ENCODE measurements around the gene AHCYL2. TPM values are rescaled to one million over a fixed set of nuclear protein-coding genes. Genes with fewer than 3 reads are reported as not detected.

The AHCYL2 gene
- total RNA-seq, 2 donors from 2014 or later = 262 to 397 TPM

GRCh38 chr7:129283936-129284335, 59.1 kb downstream of the AHCYL2 start:
- TF ChIP-seq CTCF (IDR thresholded peaks at IDR 0.05) = no peak

GRCh38 chr7:129285111-129285510, 60.3 kb downstream of the AHCYL2 start:
- DNase-seq = no peak
- no peaks in the 10 kb centered on the region for H3K4me1 ChIP-seq
- H3K27me3 ChIP-seq = no peaks in the 10 kb centered on the region
- no peak overlapping the region for H3K9ac ChIP-seq (ENCODE audit: low read depth in 2 of 2, low read length in 2 of 2)
- H3K27ac ChIP-seq = no peak overlapping the region
- TF ChIP-seq CTCF (IDR thresholded peaks at IDR 0.05) = no peak
- H3K4me3 ChIP-seq = no peak overlapping the region
- no peaks in the 10 kb centered on the region for H3K36me3 ChIP-seq
- intact Hi-C loops (cut with DNase I) = no loop called here
- H3K9me3 ChIP-seq = no peaks in the 10 kb centered on the region

More at GRCh38 chr7:129283936-129284335, 59.1 kb downstream of the AHCYL2 start:
- intact Hi-C loops (cut with DNase I) = no loop called here
- no peak overlapping the region for H3K9ac ChIP-seq (ENCODE audit: low read depth in 2 of 2, low read length in 2 of 2)
- H3K4me1 ChIP-seq = no peaks in the 10 kb centered on the region
- no peak overlapping the region for H3K4me3 ChIP-seq
- no peak overlapping the region for H3K27ac ChIP-seq
- no peaks in the 10 kb centered on the region for H3K36me3 ChIP-seq
- no peaks in the 10 kb centered on the region for H3K27me3 ChIP-seq
- H3K9me3 ChIP-seq = no peaks in the 10 kb centered on the region
- no peak for DNase-seq

GRCh38 chr7:129292861-129293260, 68.0 kb downstream of the AHCYL2 start:
- TF ChIP-seq CTCF (IDR thresholded peaks at IDR 0.05) = no peak
- Histone ChIP-seq H3K4me3 (no peak overlapping the region), H3K9ac (ENCODE audit: low read depth in 2 of 2, low read length in 2 of 2) (no peak overlapping the region), H3K36me3 (no peaks in the 10 kb centered on the region), H3K9me3 (no peaks in the 10 kb centered on the region), H3K4me1 (no peaks in the 10 kb centered on the region), H3K27ac (no peak overlapping the region), H3K27me3 (no peaks in the 10 kb centered on the region)
- no peak for DNase-seq
- intact Hi-C loops (cut with DNase I) = no loop called here

GRCh38 chr7:129295015-129295423, 70.2 kb downstream of the AHCYL2 start:
- H3K27me3 ChIP-seq = no peaks in the 10 kb centered on the region
- DNase-seq = no peak
- H3K4me3 ChIP-seq = no peak overlapping the region
- H3K9ac ChIP-seq (ENCODE audit: low read depth in 2 of 2, low read length in 2 of 2) = no peak overlapping the region
- H3K36me3 ChIP-seq = no peaks in the 10 kb centered on the region
- intact Hi-C loops (cut with DNase I) = no loop called here
- H3K27ac ChIP-seq = no peak overlapping the region
- no peaks in the 10 kb centered on the region for H3K4me1 ChIP-seq
- TF ChIP-seq CTCF (IDR thresholded peaks at IDR 0.05) = no peak
- no peaks in the 10 kb centered on the region for H3K9me3 ChIP-seq

- no peaks in the 10 kb centered on the region for H3K36me3 ChIP-seq
- no peak overlapping the region for H3K27ac ChIP-seq
- intact Hi-C loops (cut with DNase I) = loop anchor here (2.0 kb wide), 1 partner anchor 80 kb away; no protein-coding TSS in a partner anchor
- H3K9me3 ChIP-seq = no peaks in the 10 kb centered on the region
- peak; percentile 47 for DNase-seq
- H3K27me3 ChIP-seq = no peaks in the 10 kb centered on the region
- H3K4me3 ChIP-seq = no peak overlapping the region
- peak; percentile 54 for TF ChIP-seq CTCF (IDR thresholded peaks at IDR 0.05)
- H3K9ac ChIP-seq (ENCODE audit: low read depth in 2 of 2, low read length in 2 of 2) = no peak overlapping the region
- no peaks in the 10 kb centered on the region for H3K4me1 ChIP-seq
These were observed 73.6 kb downstream of the AHCYL2 start for GRCh38 chr7:129298268-129298893.

Data from colonic mucosa (tissue), 4 donors.